H9 (cell line): Measurements from ENCODE around the gene HNF1A. TPM values are rescaled to one million over a fixed set of nuclear protein-coding genes. Genes with fewer than 3 reads are reported as not detected.

Experiments used
- DNase-seq: peaks from one replicate; pipeline ENCODE4 v3.0.0-alpha.2; 2017
- H2AFZ ChIP-seq: one replicate; pipeline ENCODE4 v1.6.1; 2013; ENCODE audit warnings: mild to moderate bottlenecking, low read length, control low read depth, moderate library complexity
- H2AK5ac ChIP-seq: 2 replicates; pipeline ENCODE4 v1.6.1; 2013; ENCODE audit warnings: low read length, control low read depth, mixed read lengths; ENCODE audit not compliant: insufficient read length
- H2BK120ac ChIP-seq: one replicate; pipeline ENCODE4 v1.6.1; 2013; ENCODE audit warnings: low read depth, mild to moderate bottlenecking, low read length, control low read depth, inconsistent platforms; ENCODE audit not compliant: poor library complexity, severe bottlenecking
- H2BK12ac ChIP-seq: 2 replicates; pipeline ENCODE4 v1.6.1; 2013; ENCODE audit warnings: low read length, control low read depth, mixed read lengths, low read depth; ENCODE audit not compliant: insufficient read length
- H2BK15ac ChIP-seq: 2 replicates; pipeline ENCODE4 v1.6.1; 2013; ENCODE audit warnings: low read depth, low read length, control low read depth
- H2BK20ac ChIP-seq: one replicate; pipeline ENCODE4 v1.6.1; 2013; ENCODE audit warnings: low read depth, mild to moderate bottlenecking, low read length, control low read depth, inconsistent platforms; ENCODE audit not compliant: poor library complexity, severe bottlenecking
- H2BK5ac ChIP-seq: 2 replicates; pipeline ENCODE4 v1.6.1; 2013; ENCODE audit warnings: low read length, control low read depth, mixed read lengths; ENCODE audit not compliant: insufficient read length
- H3K14ac ChIP-seq: 2 replicates; pipeline ENCODE4 v1.6.1; 2013; ENCODE audit warnings: low read length, control low read depth; ENCODE audit not compliant: insufficient read depth
- H3K18ac ChIP-seq: 2 replicates; pipeline ENCODE4 v1.6.1; 2013; ENCODE audit warnings: low read depth, mild to moderate bottlenecking, mixed read lengths, low read length, control low read depth; ENCODE audit not compliant: insufficient read length
- H3K23ac ChIP-seq: 2 replicates; pipeline ENCODE4 v1.6.1; 2013; ENCODE audit warnings: low read length, control low read depth, mixed read lengths, low read depth; ENCODE audit not compliant: insufficient read length
- H3K23me2 ChIP-seq: 2 replicates; pipeline ENCODE4 v1.6.1; 2013; ENCODE audit warnings: low read depth, mild to moderate bottlenecking, mixed read lengths, low read length, control low read depth; ENCODE audit not compliant: insufficient read length, poor library complexity, severe bottlenecking
- H3K27ac ChIP-seq: 2 replicates; pipeline ENCODE4 v1.5.1; 2013; ENCODE audit warnings: low read length, control low read depth, mixed read lengths, low read depth; ENCODE audit not compliant: insufficient read length
- H3K27me3 ChIP-seq: 2 replicates; pipeline ENCODE4 v1.6.1; 2013; ENCODE audit warnings: low read length, control low read depth, inconsistent platforms; ENCODE audit not compliant: insufficient read depth
- H3K4ac ChIP-seq: 2 replicates; pipeline ENCODE4 v1.6.1; 2013; ENCODE audit warnings: low read depth, mild to moderate bottlenecking, control low read depth, inconsistent platforms, low read length, moderate library complexity
- H3K4me1 ChIP-seq: 2 replicates; pipeline ENCODE4 v1.6.1; 2013; ENCODE audit warnings: low read length, control low read depth, inconsistent platforms; ENCODE audit not compliant: insufficient read depth
- H3K4me2 ChIP-seq: 2 replicates; pipeline ENCODE4 v1.6.1; 2013; ENCODE audit warnings: low read length, control low read depth, mixed read lengths; ENCODE audit not compliant: insufficient read length, insufficient read depth
- H3K56ac ChIP-seq: 2 replicates; pipeline ENCODE4 v1.6.1; 2013; ENCODE audit warnings: low read depth, mild to moderate bottlenecking, mixed read lengths, low read length, control low read depth; ENCODE audit not compliant: insufficient read length
- H3K79me1 ChIP-seq: 2 replicates; pipeline ENCODE4 v1.6.1; 2013; ENCODE audit warnings: low read depth, mild to moderate bottlenecking, moderate library complexity, low read length, control low read depth, inconsistent platforms; ENCODE audit not compliant: insufficient read depth, poor library complexity, severe bottlenecking
- H3K79me2 ChIP-seq: 2 replicates; pipeline ENCODE4 v1.6.1; 2013; ENCODE audit warnings: low read length, control low read depth, inconsistent platforms; ENCODE audit not compliant: insufficient read depth
- H3K9ac ChIP-seq: 2 replicates; pipeline ENCODE4 v1.6.1; 2013; ENCODE audit warnings: low read length, control low read depth, mixed read lengths; ENCODE audit not compliant: insufficient read length; ENCODE audit errors: extremely low read depth
- H3K9me3 ChIP-seq: one replicate; pipeline ENCODE4 v1.6.1; 2013; ENCODE audit warnings: low read depth, low read length, inconsistent platforms; ENCODE audit not compliant: control insufficient read depth
- H3T11ph ChIP-seq: one replicate; pipeline ENCODE4 v1.6.1; 2013; ENCODE audit warnings: mild to moderate bottlenecking, low read length, control low read depth, inconsistent platforms
- H4K20me1 ChIP-seq: one replicate; pipeline ENCODE4 v1.6.1; 2013; ENCODE audit not compliant: control insufficient read depth, insufficient read length, insufficient read depth
- H4K5ac ChIP-seq: 2 replicates; pipeline ENCODE4 v1.6.1; 2013; ENCODE audit warnings: low read depth, mild to moderate bottlenecking, mixed read lengths, low read length, control low read depth; ENCODE audit not compliant: insufficient read length
- H4K8ac ChIP-seq: replicated peaks from 2 replicates; pipeline ENCODE4 v1.6.1; 2013; ENCODE audit warnings: low read length, control low read depth, mixed read lengths, low read depth; ENCODE audit not compliant: insufficient read length
- H4K91ac ChIP-seq: 2 replicates; pipeline ENCODE4 v1.6.1; 2013; ENCODE audit warnings: low read depth, mild to moderate bottlenecking, moderate library complexity, mixed read lengths, low read length, control low read depth; ENCODE audit not compliant: insufficient read length
- H3K27ac Mint-ChIP-seq, 3 experiments: 2 replicates in 2 of 3; 3 replicates in 1 of 3; pipeline ENCODE4 v1.8.0; 2020 to 2021; ENCODE audit warnings: mixed read lengths in 3 of 3, mild to moderate bottlenecking in 1 of 3, moderate library complexity in 1 of 3
- H3K27me3 Mint-ChIP-seq: 2 replicates; pipeline ENCODE4 v1.8.0; 2021; ENCODE audit warnings: low read depth, mild to moderate bottlenecking, moderate library complexity, mixed read lengths
- H3K36me3 Mint-ChIP-seq, 3 experiments: 2 replicates in 2 of 3; 3 replicates in 1 of 3; pipeline ENCODE4 v1.8.0; 2020 to 2021; ENCODE audit warnings: low read depth in 3 of 3, mixed read lengths in 3 of 3; ENCODE audit not compliant: insufficient read depth in 1 of 3
- H3K4me1 Mint-ChIP-seq, 2 experiments: 2 replicates each; pipeline ENCODE4 v1.8.0; 2020; ENCODE audit warnings: mixed read lengths in 2 of 2
- H3K4me3 Mint-ChIP-seq, 2 experiments: 2 replicates in 1 of 2; 3 replicates in 1 of 2; pipeline ENCODE4 v1.8.0; 2020 to 2021; ENCODE audit warnings: mild to moderate bottlenecking in 2 of 2, mixed read lengths in 2 of 2, moderate library complexity in 1 of 2
- H3K9me3 Mint-ChIP-seq, 2 experiments: 2 replicates in 1 of 2; 3 replicates in 1 of 2; pipeline ENCODE4 v1.8.0; 2020; ENCODE audit warnings: mild to moderate bottlenecking in 2 of 2, mixed read lengths in 2 of 2, moderate library complexity in 1 of 2
- WGBS: extraction: QIAGEN DNeasy Blood & Tissue Kit; methylation state at CpG from one replicate; pipeline ENCODE4 v1.1.7; 2013; ENCODE audit warnings: missing lambda C conversion rate, low lambda C conversion rate, mixed read lengths; ENCODE audit not compliant: insufficient read length; ENCODE audit errors: extremely low coverage; 5-methylcytosine and 5-hydroxymethylcytosine counted together
- total RNA-seq: library from RNA; stranded (reverse); gene quantifications from 2 replicates; pipeline ENCODE4 v1.2.1, GENCODE V29; 2021
- TF ChIP-seq, protein P1 (sequence below): fragments of 200-600 bp; sonication (generic); conservative IDR thresholded peaks from 3 replicates; pipeline ENCODE4 v1.8.0; 2021; ENCODE audit warnings: antibody characterized with exemption, mild to moderate bottlenecking

The HNF1A gene
- total RNA-seq, 1 experiment from 2014 or later, result not detected

GRCh38 chr12:121023799-121024198 is 45.5 kb downstream of the HNF1A start:
- Histone ChIP-seq H2BK120ac (no peak overlapping the region), H3K4me1 (no peaks in the 10 kb centered on the region), H3K9ac (no peak overlapping the region), H3K79me2 (no peaks in the 10 kb centered on the region), H2AFZ (no peak overlapping the region), H3K27me3 (no peaks in the 10 kb centered on the region), H4K20me1 (no peaks in the 10 kb centered on the region), H2BK12ac (no peak overlapping the region), H3K79me1 (no peaks in the 10 kb centered on the region), H2AK5ac (no peak overlapping the region), H2BK5ac (no peak overlapping the region), H3K56ac (no peak overlapping the region), H4K91ac (no peak overlapping the region), H3T11ph (no peak overlapping the region), H3K23ac (no peak overlapping the region), H3K4ac (no peak overlapping the region), H2BK20ac (no peak overlapping the region), H3K18ac (no peak overlapping the region), H3K23me2 (no peaks in the 10 kb centered on the region), H3K4me2 (no peak overlapping the region), H2BK15ac (no peak overlapping the region), H3K27ac (no peak overlapping the region), H3K14ac (no peak overlapping the region), H4K5ac (no peak overlapping the region), H4K8ac (no peak overlapping the region), H3K9me3 (no peaks in the 10 kb centered on the region)
- no peak overlapping the region for H3K4me3 Mint-ChIP-seq
- H3K27ac Mint-ChIP-seq, result no peak overlapping the region
- H3K9me3 Mint-ChIP-seq, result no peaks in the 10 kb centered on the region
- H3K36me3 Mint-ChIP-seq, result no peaks in the 10 kb centered on the region; a peak in 1 of 7 replicates
- no peak for DNase-seq
- peaks cover 2% of the 10 kb centered on the region for H3K27me3 Mint-ChIP-seq
- WGBS, result no CpG with 5 or more reads among the region's 8 CpGs
- H3K4me1 Mint-ChIP-seq, result peaks cover 3% of the 10 kb centered on the region in 2 experiments; a peak in 2 of 4 replicates
- TF ChIP-seq, protein P1, sequence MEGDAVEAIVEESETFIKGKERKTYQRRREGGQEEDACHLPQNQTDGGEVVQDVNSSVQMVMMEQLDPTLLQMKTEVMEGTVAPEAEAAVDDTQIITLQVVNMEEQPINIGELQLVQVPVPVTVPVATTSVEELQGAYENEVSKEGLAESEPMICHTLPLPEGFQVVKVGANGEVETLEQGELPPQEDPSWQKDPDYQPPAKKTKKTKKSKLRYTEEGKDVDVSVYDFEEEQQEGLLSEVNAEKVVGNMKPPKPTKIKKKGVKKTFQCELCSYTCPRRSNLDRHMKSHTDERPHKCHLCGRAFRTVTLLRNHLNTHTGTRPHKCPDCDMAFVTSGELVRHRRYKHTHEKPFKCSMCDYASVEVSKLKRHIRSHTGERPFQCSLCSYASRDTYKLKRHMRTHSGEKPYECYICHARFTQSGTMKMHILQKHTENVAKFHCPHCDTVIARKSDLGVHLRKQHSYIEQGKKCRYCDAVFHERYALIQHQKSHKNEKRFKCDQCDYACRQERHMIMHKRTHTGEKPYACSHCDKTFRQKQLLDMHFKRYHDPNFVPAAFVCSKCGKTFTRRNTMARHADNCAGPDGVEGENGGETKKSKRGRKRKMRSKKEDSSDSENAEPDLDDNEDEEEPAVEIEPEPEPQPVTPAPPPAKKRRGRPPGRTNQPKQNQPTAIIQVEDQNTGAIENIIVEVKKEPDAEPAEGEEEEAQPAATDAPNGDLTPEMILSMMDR, result no peak
